IMR-90 (cell line): ENCODE measurements around the gene PLEKHF1. TPM values are rescaled to one million over a fixed set of nuclear protein-coding genes. Genes with fewer than 3 reads are reported as not detected.

ENCODE experiments used
- ATAC-seq: fragments of 200-7000 bp; cut with Tn5 transposase; 2 replicates; pipeline ENCODE4 v1.9.1; 2020; ENCODE audit warnings: low read depth, mild to moderate bottlenecking, moderate library complexity
- BruUV-seq: library from RNA; stranded (reverse); fragments of 400-500 nt; replicated peaks from 2 replicates; lab custom pipeline; 2021; lab: Mats Ljungman, UMichigan
- CTCF ChIA-PET: fragments of 300-600 bp; formaldehyde crosslinking; extraction: SDS; loops from one replicate; lab custom pipeline; 2021; ENCODE audit warnings: antibody characterized with exemption; lab: Yijun Ruan, JAX
- POLR2A ChIA-PET: fragments of 300-600 bp; sonication (Branson Sonifier 250); formaldehyde crosslinking; loops from one replicate; lab custom pipeline; 2022; ENCODE audit warnings: antibody characterized with exemption; ENCODE audit not compliant: unreplicated experiment; lab: Charles Lee
- DNase-seq: peaks from one replicate; pipeline ENCODE4 v3.0.0; 2013
- H2AFZ ChIP-seq: replicated peaks from 2 replicates; pipeline ENCODE3; 2013; ENCODE audit warnings: low read length, mild to moderate bottlenecking; ENCODE audit not compliant: poor library complexity
- H2AK5ac ChIP-seq: 2 replicates; pipeline ENCODE4 v1.6.1; 2013; ENCODE audit warnings: low read depth, low read length, inconsistent platforms
- H2AK9ac ChIP-seq: replicated peaks from 2 replicates; pipeline ENCODE3; 2013; ENCODE audit warnings: mild to moderate bottlenecking, low read depth, low read length, moderate library complexity; ENCODE audit not compliant: poor library complexity
- H2BK120ac ChIP-seq: 2 replicates; pipeline ENCODE4 v1.6.1; 2013; ENCODE audit warnings: low read depth, low read length, inconsistent platforms
- H2BK15ac ChIP-seq: 3 replicates; pipeline ENCODE4 v1.6.1; 2013; ENCODE audit warnings: low read depth, low read length, inconsistent platforms
- H2BK20ac ChIP-seq: 2 replicates; pipeline ENCODE4 v1.6.1; 2013; ENCODE audit warnings: low read depth, mild to moderate bottlenecking, inconsistent platforms, low read length, moderate library complexity
- H2BK5ac ChIP-seq: 2 replicates; pipeline ENCODE4 v1.6.1; 2013; ENCODE audit warnings: mild to moderate bottlenecking, low read depth, low read length, inconsistent platforms; ENCODE audit not compliant: poor library complexity, severe bottlenecking
- H3K14ac ChIP-seq: replicated peaks from 2 replicates; pipeline ENCODE4 v1.6.1; 2013; ENCODE audit warnings: low read depth, low read length, inconsistent platforms
- H3K18ac ChIP-seq: 2 replicates; pipeline ENCODE4 v1.6.1; 2013; ENCODE audit warnings: low read depth, low read length, control low read depth
- H3K23ac ChIP-seq: 2 replicates; pipeline ENCODE4 v1.6.1; 2013; ENCODE audit warnings: low read depth, low read length, inconsistent platforms
- H3K27ac ChIP-seq: 2 replicates; pipeline ENCODE4 v1.5.1; 2013; ENCODE audit warnings: mild to moderate bottlenecking, control low read depth, low read length; ENCODE audit not compliant: insufficient read depth
- H3K27me3 ChIP-seq: 2 replicates; pipeline ENCODE4 v1.6.1; 2013; ENCODE audit warnings: low read length; ENCODE audit not compliant: control insufficient read depth, insufficient read depth
- H3K36me3 ChIP-seq: 2 replicates; pipeline ENCODE4 v1.6.1; 2013; ENCODE audit warnings: low read length, mixed read lengths; ENCODE audit not compliant: control insufficient read depth, insufficient read depth
- H3K4ac ChIP-seq: 2 replicates; pipeline ENCODE4 v1.6.1; 2013; ENCODE audit warnings: low read depth, low read length, inconsistent platforms
- H3K4me1 ChIP-seq: 2 replicates; pipeline ENCODE4 v1.6.1; 2013; ENCODE audit warnings: low read length, mixed read lengths; ENCODE audit not compliant: control insufficient read depth, insufficient read depth
- H3K4me2 ChIP-seq: 2 replicates; pipeline ENCODE4 v1.6.1; 2013; ENCODE audit warnings: low read depth, mild to moderate bottlenecking, control low read depth, low read length, moderate library complexity
- H3K4me3 ChIP-seq: 2 replicates; pipeline ENCODE4 v1.5.1; 2013; ENCODE audit warnings: low read depth, mild to moderate bottlenecking, control low read depth, low read length, moderate library complexity; ENCODE audit not compliant: insufficient read depth
- H3K56ac ChIP-seq: 2 replicates; pipeline ENCODE4 v1.6.1; 2013; ENCODE audit warnings: low read length, inconsistent platforms; ENCODE audit not compliant: insufficient read depth; ENCODE audit errors: extremely low read depth
- H3K79me1 ChIP-seq, 2 experiments: 2 replicates each; pipeline ENCODE4 v1.6.1; 2013; ENCODE audit warnings: low read length in 2 of 2, inconsistent platforms in 1 of 2, low read depth in 1 of 2
- H3K9ac ChIP-seq: 2 replicates; pipeline ENCODE4 v1.6.1; 2013; ENCODE audit warnings: low read depth, low read length, control low read depth
- H3K9me1 ChIP-seq: 2 replicates; pipeline ENCODE4 v1.6.1; 2013; ENCODE audit warnings: low read length, inconsistent platforms; ENCODE audit not compliant: insufficient read depth
- H3K9me3 ChIP-seq: 2 replicates; pipeline ENCODE4 v1.6.1; 2013; ENCODE audit warnings: low read length; ENCODE audit not compliant: control insufficient read depth, insufficient read depth
- H4K20me1 ChIP-seq: 2 replicates; pipeline ENCODE4 v1.6.1; 2013; ENCODE audit warnings: low read length, inconsistent platforms; ENCODE audit not compliant: insufficient read depth
- H4K5ac ChIP-seq: 2 replicates; pipeline ENCODE4 v1.6.1; 2013; ENCODE audit warnings: mild to moderate bottlenecking, low read depth, low read length, control low read depth
- H4K8ac ChIP-seq, 2 experiments: 2 replicates each; pipeline ENCODE4 v1.6.1; 2013; ENCODE audit warnings: low read depth in 2 of 2, low read length in 2 of 2, control low read depth in 1 of 2, inconsistent platforms in 1 of 2
- H4K91ac ChIP-seq: 2 replicates; pipeline ENCODE4 v1.6.1; 2013; ENCODE audit warnings: low read depth, low read length, inconsistent platforms; ENCODE audit not compliant: insufficient read depth
- MAFK ChIP-seq: IDR thresholded peaks from 2 replicates; pipeline ENCODE4 v1.6.1; 2012; ENCODE audit warnings: low read depth, low read length, improper control_type of control experiment
- WGBS, 2 experiments: methylation state at CpG; one replicate each; pipeline versions ENCODE4 v1.1.5 to v1.1.7; 2013; ENCODE audit warnings: missing lambda C conversion rate in 2 of 2; ENCODE audit not compliant: insufficient read length in 1 of 2; ENCODE audit errors: extremely low coverage in 2 of 2; 5-methylcytosine and 5-hydroxymethylcytosine counted together
- dilution Hi-C: fragments of 300-500 bp; cut with HindIII; formaldehyde crosslinking; loops from one replicate; pipeline ENCODE4 v1.14.3; 2018; ENCODE audit warnings: low sequenced_read_pairs; ENCODE audit not compliant: unreplicated experiment
- in situ Hi-C: fragments of 300-500 bp; cut with MboI; formaldehyde crosslinking; loops from 3 replicates; pipeline ENCODE4 v1.14.3; 2019; ENCODE audit warnings: low sequenced_read_pairs, inconsistent platforms, mixed read lengths
- intact Hi-C: fragments of 100-400 bp; cut with micrococcal nuclease; formaldehyde crosslinking; loops from 2 replicates; pipeline ENCODE4 v1.10.0; 2022
- polyA plus RNA-seq, 3 experiments: library from polyadenylated mRNA; depleted of rRNA; stranded (reverse); fragments of >200 nt; gene quantifications; 2 replicates each; pipeline ENCODE4 v1.2.3, GENCODE V29; 2012; ENCODE audit warnings: low replicate concordance in 1 of 3
- total RNA-seq: library from RNA; depleted of rRNA; stranded (reverse); fragments of >200 nt; gene quantifications from 2 replicates; pipeline ENCODE4 v1.2.3, GENCODE V29; 2012
- TF ChIP-seq, protein P1 (sequence below): fragments of 150-350 bp; IDR thresholded peaks from 2 replicates; pipeline ENCODE4 v1.6.1; 2017; ENCODE audit warnings: mild to moderate bottlenecking, antibody characterized with exemption, low read length, low read depth

PLEKHF1 gene
- total and polyA plus RNA-seq, 2 of the 4 experiments (the other 2 are of a cell fraction), result 5.0 to 6.6 TPM

DNA sequence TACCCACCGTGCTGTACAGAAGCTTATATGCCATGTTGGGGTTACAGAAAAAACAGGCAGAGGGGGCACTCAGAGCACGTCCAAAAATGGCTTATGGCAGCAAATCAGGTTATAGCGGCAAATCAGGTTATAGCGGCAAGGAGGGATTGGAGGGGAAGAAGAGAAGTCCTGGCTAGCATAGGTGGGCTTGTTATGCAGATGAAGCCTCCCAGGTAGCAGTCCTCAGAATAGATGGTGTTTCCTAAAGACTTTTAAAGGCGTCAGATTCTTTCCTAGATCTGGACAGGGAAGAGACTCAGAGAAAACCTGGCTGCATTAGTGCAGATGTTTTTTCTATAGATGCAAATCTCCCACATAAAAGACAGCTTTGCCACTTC lies 19.8 kb upstream of the PLEKHF1 start:
- no peak overlapping the region for H2BK5ac ChIP-seq
- POLR2A ChIA-PET, result no interaction called here

More for the DNA sequence above, 19.8 kb upstream of the PLEKHF1 start:
- no peak overlapping the region for H2BK15ac ChIP-seq
- no peak overlapping the region for H3K9ac ChIP-seq
- no peak overlapping the region for H2AK9ac ChIP-seq
- no peak overlapping the region for H3K4me2 ChIP-seq
- DNase-seq (no peak), ATAC-seq (peak; percentile 17; the same call in 1 of the 2 replicates)
- CTCF ChIA-PET, result interaction anchor here (0.9 to 1.1 kb wide), 2 partner anchors 19 to 35 kb away, joined by 3 read pairs; partner anchors contain the start of gene PLEKHF1
- no peaks in the 10 kb centered on the region for H4K20me1 ChIP-seq
- no peaks in the 10 kb centered on the region; the same call in 1 of the 2 replicates for H3K4me1 ChIP-seq
- no peaks in the 10 kb centered on the region for H3K9me1 ChIP-seq
- H2AK5ac ChIP-seq, result no peak overlapping the region
- H3K9me3 ChIP-seq, result no peaks in the 10 kb centered on the region
- H3K14ac ChIP-seq, result no peak overlapping the region
- H2BK20ac ChIP-seq, result no peak overlapping the region
- dilution Hi-C loops, result no loop called here
- no TSS peak for BruUV-seq
- H3K4ac ChIP-seq, result no peak overlapping the region
- H3K79me1 ChIP-seq, result no peaks in the 10 kb centered on the region
- no peak overlapping the region for H2AFZ ChIP-seq
- H3K27me3 ChIP-seq, result peaks cover 8% of the 10 kb centered on the region
- H3K36me3 ChIP-seq, result no peaks in the 10 kb centered on the region
- in situ Hi-C loops, result no loop called here
- H3K4me3 ChIP-seq, result no peak overlapping the region
- no peak overlapping the region for H3K27ac ChIP-seq
- no peak overlapping the region for H3K56ac ChIP-seq
- H4K91ac ChIP-seq, result no peak overlapping the region
- no peak overlapping the region for H3K23ac ChIP-seq
- WGBS, 2 experiments, result 48% methylated on average over 4 of the region's 5 CpGs; no CpG with 5 or more reads in 1 of the 2 experiments
- no peak overlapping the region for H2BK120ac ChIP-seq
- no peak overlapping the region for H3K18ac ChIP-seq
- no peak overlapping the region for H4K8ac ChIP-seq
- TF ChIP-seq MAFK, result no peak
- TF ChIP-seq, protein P1, sequence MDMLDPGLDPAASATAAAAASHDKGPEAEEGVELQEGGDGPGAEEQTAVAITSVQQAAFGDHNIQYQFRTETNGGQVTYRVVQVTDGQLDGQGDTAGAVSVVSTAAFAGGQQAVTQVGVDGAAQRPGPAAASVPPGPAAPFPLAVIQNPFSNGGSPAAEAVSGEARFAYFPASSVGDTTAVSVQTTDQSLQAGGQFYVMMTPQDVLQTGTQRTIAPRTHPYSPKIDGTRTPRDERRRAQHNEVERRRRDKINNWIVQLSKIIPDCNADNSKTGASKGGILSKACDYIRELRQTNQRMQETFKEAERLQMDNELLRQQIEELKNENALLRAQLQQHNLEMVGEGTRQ, result no peak
- H4K5ac ChIP-seq, result no peak overlapping the region
- intact Hi-C loops, result no loop called here
